GM12878 (cell line): ENCODE measurements around the gene GPR146. TPM values are rescaled to one million over a fixed set of nuclear protein-coding genes. Genes with fewer than 3 reads are reported as not detected.

Experiments used
- ATAC-seq: fragments of 200-7000 bp; cut with Tn5 transposase; 3 replicates; pipeline ENCODE4 v1.9.1; 2020; ENCODE audit warnings: mild to moderate bottlenecking, moderate library complexity
- BruUV-seq: library from RNA; stranded (reverse); fragments of 400-500 nt; replicated peaks from 2 replicates; lab custom pipeline; 2021; lab: Mats Ljungman, UMichigan
- CTCF ChIA-PET: fragments of 300-600 bp; sonication (Branson Sonifier 250); formaldehyde crosslinking; extraction: SDS; loops from one replicate; lab custom pipeline; 2021; ENCODE audit warnings: inconsistent platforms; lab: Yijun Ruan, JAX
- POLR2A ChIA-PET: fragments of 350-600 bp; formaldehyde crosslinking; extraction: SDS; loops from one replicate; lab custom pipeline; 2021; ENCODE audit warnings: inconsistent platforms; lab: Charles Lee
- RAD21 ChIA-PET: fragments of 300-600 bp; sonication (Branson Sonifier 250); formaldehyde crosslinking; loops from one replicate; lab custom pipeline; 2023; ENCODE audit warnings: antibody characterized with exemption; ENCODE audit not compliant: unreplicated experiment; lab: Charles Lee
- SMC1A ChIA-PET: fragments of 300-600 bp; sonication (Branson Sonifier 250); formaldehyde crosslinking; loops from one replicate; lab custom pipeline; 2023; ENCODE audit not compliant: unreplicated experiment, uncharacterized antibody; lab: Charles Lee
- DNase-seq: peaks from one replicate; pipeline ENCODE4 v3.0.0-alpha.2; 2011; ENCODE audit warnings: low read depth, low spot score
- FAIRE-seq: peaks from 3 replicates; lab custom pipeline; 2011; peaks lifted over from hg19 to GRCh38; lab: Jason Lieb, UNC
- H2AFZ ChIP-seq: 2 replicates; pipeline ENCODE4 v1.6.0; 2011; ENCODE audit warnings: low read depth, low read length, control low read depth; ENCODE audit not compliant: control insufficient read depth
- H3K27ac ChIP-seq: 2 replicates; pipeline ENCODE4 v1.5.1; 2011; ENCODE audit warnings: control low read depth; ENCODE audit not compliant: control insufficient read depth, insufficient read depth
- H3K27me3 ChIP-seq, 2 experiments: replicated peaks in 1 of 2; 2 replicates each; pipeline versions ENCODE4 v1.6.0 to v1.6.1; 2011; ENCODE audit warnings: low read length in 1 of 2; ENCODE audit not compliant: control insufficient read depth in 2 of 2, insufficient read depth in 2 of 2
- H3K36me3 ChIP-seq, 2 experiments: 2 replicates each; pipeline ENCODE4 v1.5.1; 2011; ENCODE audit warnings: low read length in 1 of 2; ENCODE audit not compliant: control insufficient read depth in 2 of 2, insufficient read depth in 2 of 2
- H3K4me1 ChIP-seq: 2 replicates; pipeline ENCODE4 v1.6.1; 2011; ENCODE audit warnings: mild to moderate bottlenecking, low read length, moderate library complexity, mixed read lengths; ENCODE audit not compliant: control insufficient read depth, insufficient read depth
- H3K4me2 ChIP-seq: 2 replicates; pipeline ENCODE4 v1.6.0; 2011; ENCODE audit warnings: control low read depth; ENCODE audit not compliant: control insufficient read depth, insufficient read depth
- H3K4me3 ChIP-seq: fragments of 200-600 bp; sonication (generic); 2 replicates; pipeline ENCODE4 v1.5.1; 2016
- H3K79me2 ChIP-seq: 2 replicates; pipeline ENCODE4 v1.6.0; 2011; ENCODE audit warnings: low read length; ENCODE audit not compliant: control insufficient read depth, insufficient read depth
- H3K9ac ChIP-seq: 2 replicates; pipeline ENCODE4 v1.8.0; 2011; ENCODE audit warnings: low read length, control low read depth, mixed read lengths; ENCODE audit not compliant: control insufficient read depth, insufficient read depth
- H3K9me3 ChIP-seq: replicated peaks from 3 replicates; pipeline ENCODE4 v1.5.1; 2011; ENCODE audit warnings: mild to moderate bottlenecking, low read length; ENCODE audit not compliant: control insufficient read depth, insufficient read depth
- H4K20me1 ChIP-seq: 2 replicates; pipeline ENCODE4 v1.6.0; 2011; ENCODE audit not compliant: control insufficient read depth, insufficient read depth
- BCL11A ChIP-seq: IDR thresholded peaks from 2 replicates; pipeline ENCODE4 v1.6.1; 2011; ENCODE audit warnings: low read depth, low read length
- CHD2 ChIP-seq: IDR thresholded peaks from 2 replicates; pipeline ENCODE4 v1.6.1; 2011; ENCODE audit warnings: low read depth, low read length, improper control_type of control experiment, borderline replicate concordance
- CREB1 ChIP-seq: IDR thresholded peaks from 2 replicates; pipeline ENCODE4 v1.6.1; 2012; ENCODE audit warnings: low read depth, mild to moderate bottlenecking, inconsistent platforms
- DPF2 ChIP-seq: fragments of 450-650 bp; IDR thresholded peaks from 2 replicates; pipeline ENCODE4 v1.6.1; 2017; ENCODE audit warnings: mild to moderate bottlenecking
- HDAC2 ChIP-seq: fragments of 200-600 bp; sonication (generic); IDR thresholded peaks from 2 replicates; pipeline ENCODE4 v1.6.1; 2017
- MYB ChIP-seq: fragments of 150-350 bp; IDR thresholded peaks from 2 replicates; pipeline ENCODE4 v1.6.1; 2014; ENCODE audit warnings: mild to moderate bottlenecking, low read depth, low read length, borderline replicate concordance
- MYC ChIP-seq: IDR thresholded peaks from 2 replicates; pipeline ENCODE4 v1.6.1; 2011; ENCODE audit warnings: mild to moderate bottlenecking, low read length, moderate library complexity, inconsistent platforms; ENCODE audit not compliant: insufficient read depth, insufficient replicate concordance, insufficient read length, severe bottlenecking
- NFXL1 ChIP-seq: fragments of 450-650 bp; IDR thresholded peaks from 2 replicates; pipeline ENCODE4 v1.6.1; 2017; ENCODE audit warnings: antibody characterized with exemption, mild to moderate bottlenecking, borderline replicate concordance
- NFYB ChIP-seq: IDR thresholded peaks from 2 replicates; pipeline ENCODE4 v1.6.1; 2011; ENCODE audit warnings: low read depth, mild to moderate bottlenecking, low read length, improper control_type of control experiment, moderate library complexity; ENCODE audit not compliant: insufficient read depth
- RB1 ChIP-seq: fragments of 450-650 bp; formaldehyde crosslinking; IDR thresholded peaks from 2 replicates; pipeline ENCODE4 v1.6.1; 2017; ENCODE audit warnings: mild to moderate bottlenecking, borderline replicate concordance
- RELB ChIP-seq: fragments of 450-650 bp; IDR thresholded peaks from 2 replicates; pipeline ENCODE4 v1.6.1; 2017; ENCODE audit warnings: low read depth, mild to moderate bottlenecking, moderate library complexity
- YBX1 ChIP-seq: fragments of 450-650 bp; IDR thresholded peaks from 2 replicates; pipeline ENCODE4 v1.6.1; 2016; ENCODE audit warnings: antibody characterized with exemption
- WGBS: methylation state at CpG from one replicate; pipeline ENCODE4 v1.1.6; 2016; ENCODE audit warnings: low lambda C conversion rate; ENCODE audit not compliant: insufficient replicate concordance, insufficient coverage; ENCODE audit errors: missing lambda C conversion rate; 5-methylcytosine and 5-hydroxymethylcytosine counted together
- in situ Hi-C: fragments of 300-500 bp; cut with MboI; formaldehyde crosslinking; loops from 9 replicates; pipeline ENCODE4 v1.14.3; 2018; ENCODE audit warnings: mixed read lengths
- intact Hi-C: fragments of 100-400 bp; cut with micrococcal nuclease; formaldehyde crosslinking; loops from one replicate; pipeline ENCODE4 v1.14.2; 2022; ENCODE audit not compliant: unreplicated experiment
- polyA plus RNA-seq, 11 experiments: library from polyadenylated mRNA; depleted of rRNA in 4 of 11; unstranded in 6 of 11; stranded (reverse) in 5 of 11; fragments of >200 nt; fragmentation: Nextera tagmentation in 4 of 11; fragmentation: Illumina TruSeq in 1 of 11; extraction: Ambion mirVana in 4 of 11; extraction: Trizol in 1 of 11; gene quantifications; 1 replicate in 1 of 11; 2 replicates in 10 of 11; pipeline versions ENCODE4 v1.2.1 to v1.2.3, GENCODE V29; 2011 to 2016; ENCODE audit warnings: inconsistent platforms in 2 of 11, missing spikeins in 2 of 11, low read depth in 1 of 11
- total RNA-seq, 4 experiments: library from RNA; depleted of rRNA in 3 of 4; stranded (reverse); fragments of >200 nt in 3 of 4; fragmentation: Illumina TruSeq in 1 of 4; extraction: Trizol in 1 of 4; gene quantifications; 2 replicates each; pipeline versions ENCODE4 v1.2.1 to v1.2.3, GENCODE V29; 2013 to 2021
- TF ChIP-seq, protein P1 (sequence below): IDR thresholded peaks from 2 replicates; pipeline ENCODE4 v1.6.1; 2012; ENCODE audit warnings: low read depth, low read length, improper control_type of control experiment

The GPR146 gene
- total and polyA plus RNA-seq, 10 of the 15 experiments (the other 5 are each of a cell fraction or from before 2014, with no cell fraction given) = 0.19 to 12.0 (median 0.54) TPM; not detected in 2

DNA sequence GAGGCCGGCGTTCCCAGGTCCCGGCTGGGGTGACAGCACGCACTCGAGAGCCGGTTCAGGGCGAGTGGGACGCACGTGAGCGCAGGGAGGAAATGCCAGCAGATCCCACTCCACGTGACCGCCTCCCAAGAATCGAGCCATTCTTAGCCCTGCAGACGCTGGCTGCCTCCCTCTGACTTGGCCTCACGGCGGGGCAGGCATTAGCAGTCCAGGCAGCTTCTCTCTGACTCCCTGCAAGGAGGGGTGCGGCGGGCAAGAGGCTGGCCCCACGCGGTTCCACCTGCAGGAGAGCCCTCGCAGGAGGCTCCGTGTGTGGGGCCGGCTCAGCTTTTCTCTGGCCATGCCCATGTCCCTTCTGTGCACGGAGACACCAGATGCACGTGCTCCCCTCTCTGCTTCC lies 10.1 kb downstream of the GPR146 start:
- CTCF ChIA-PET = interaction anchor here (1.4 kb wide), 1 partner anchor 11 kb away, joined by 6 read pairs; no protein-coding TSS in a partner anchor
- intact Hi-C loops = no loop called here

GRCh38 chr7:1054861-1055450 lies 10.6 kb downstream of the GPR146 start:
- H3K4me2 ChIP-seq = no peak overlapping the region
- ATAC-seq (no peak), DNase-seq (no peak), FAIRE-seq (no peak)
- RAD21 ChIA-PET = no interaction called here
- POLR2A ChIA-PET = no interaction called here
- WGBS = 81% methylated on average over 32 of the region's 32 CpGs
- no peaks in the 10 kb centered on the region for H4K20me1 ChIP-seq
- in situ Hi-C loops = no loop called here
- H3K27me3 ChIP-seq = no peaks in the 10 kb centered on the region
- CTCF ChIA-PET = interaction anchor here (2.9 kb wide), 1 partner anchor 11 kb away, joined by 6 read pairs; no protein-coding TSS in a partner anchor
- peaks cover 4 to 5% of the 10 kb centered on the region in 2 experiments; a peak in 3 of 4 replicates for H3K36me3 ChIP-seq
- intact Hi-C loops = no loop called here
- BruUV-seq = no TSS peak
- H3K4me1 ChIP-seq = peaks cover 1% of the 10 kb centered on the region
- H3K9ac ChIP-seq = no peak overlapping the region
- H3K27ac ChIP-seq = no peak overlapping the region
- SMC1A ChIA-PET = no interaction called here
- no peaks in the 10 kb centered on the region for H3K9me3 ChIP-seq
- TF ChIP-seq CHD2 (no peak), RELB (no peak), HDAC2 (no peak), MYB (no peak), BCL11A (no peak), YBX1 (no peak), NFYB (no peak), NFXL1 (no peak), RB1 (no peak), DPF2 (no peak), MYC (no peak)
- TF ChIP-seq, protein P1, sequence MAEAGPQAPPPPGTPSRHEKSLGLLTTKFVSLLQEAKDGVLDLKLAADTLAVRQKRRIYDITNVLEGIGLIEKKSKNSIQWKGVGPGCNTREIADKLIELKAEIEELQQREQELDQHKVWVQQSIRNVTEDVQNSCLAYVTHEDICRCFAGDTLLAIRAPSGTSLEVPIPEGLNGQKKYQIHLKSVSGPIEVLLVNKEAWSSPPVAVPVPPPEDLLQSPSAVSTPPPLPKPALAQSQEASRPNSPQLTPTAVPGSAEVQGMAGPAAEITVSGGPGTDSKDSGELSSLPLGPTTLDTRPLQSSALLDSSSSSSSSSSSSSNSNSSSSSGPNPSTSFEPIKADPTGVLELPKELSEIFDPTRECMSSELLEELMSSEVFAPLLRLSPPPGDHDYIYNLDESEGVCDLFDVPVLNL = no peak
- H3K79me2 ChIP-seq = no peaks in the 10 kb centered on the region
- no peak overlapping the region for H3K4me3 ChIP-seq
- no peak overlapping the region for H2AFZ ChIP-seq

More for the DNA sequence above, 10.1 kb downstream of the GPR146 start:
- FAIRE-seq (no peak), DNase-seq (no peak)
- BruUV-seq = no TSS peak
- no peaks in the 10 kb centered on the region for H4K20me1 ChIP-seq
- POLR2A ChIA-PET = no interaction called here
- RAD21 ChIA-PET = no interaction called here
- H3K79me2 ChIP-seq = no peaks in the 10 kb centered on the region
- TF ChIP-seq CREB1 (no peak), HDAC2 (no peak)
- TF ChIP-seq, all 136 proteins: peak for 0
- no peaks in the 10 kb centered on the region for H3K4me1 ChIP-seq
- peaks cover 4 to 5% of the 10 kb centered on the region in 2 experiments; a peak in 3 of 4 replicates for H3K36me3 ChIP-seq
- H3K27me3 ChIP-seq = no peaks in the 10 kb centered on the region
- H3K4me2 ChIP-seq = no peak overlapping the region
- ATAC-seq = no peak
- H3K9me3 ChIP-seq = no peaks in the 10 kb centered on the region
- WGBS = 93% methylated on average over 25 of the region's 25 CpGs
- H3K27ac ChIP-seq = no peak overlapping the region
- H2AFZ ChIP-seq = no peak overlapping the region
- H3K9ac ChIP-seq = no peak overlapping the region
- SMC1A ChIA-PET = no interaction called here
- in situ Hi-C loops = no loop called here
- H3K4me3 ChIP-seq = no peak overlapping the region
